Measurements from ENCODE around the gene ABCE1. TPM values are rescaled to one million over a fixed set of nuclear protein-coding genes. Genes with fewer than 3 reads are reported as not detected.

The ABCE1 gene
- total RNA-seq, 1 donor from 2014 or later = 47.1 TPM

DNA sequence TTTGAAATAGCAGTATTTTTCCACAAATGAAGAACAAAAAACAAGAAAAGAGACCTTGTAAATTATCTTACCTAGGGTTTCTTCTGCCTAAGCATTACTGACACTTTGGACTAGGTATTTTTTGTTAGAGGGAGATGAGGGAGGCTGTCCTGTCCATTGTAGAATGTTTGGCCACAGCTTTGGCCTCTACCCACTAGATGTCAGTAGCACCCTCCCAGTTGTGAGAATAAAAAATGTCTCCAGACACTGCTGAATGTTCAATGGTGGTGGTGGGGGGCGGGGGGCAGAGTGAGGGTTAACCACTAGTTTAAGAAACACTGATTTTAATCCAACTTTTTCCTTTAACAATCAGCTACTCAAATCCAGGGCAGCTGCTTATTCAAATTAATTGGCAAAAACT lies 56.5 kb downstream of the ABCE1 start:
- no peaks in the 10 kb centered on the region for H3K27me3 ChIP-seq
- H3K4me3 ChIP-seq = no peak overlapping the region
- H3K4me1 ChIP-seq = no peaks in the 10 kb centered on the region
- no peak overlapping the region for H3K27ac ChIP-seq
- intact Hi-C loops (cut with DNase I) = no loop called here
- TF ChIP-seq POLR2A (IDR thresholded peaks at IDR 0.05) (no peak), POLR2AphosphoS5 (IDR thresholded peaks at IDR 0.05; ENCODE audit: insufficient read depth in 1 of 2, low read depth in 1 of 2) (no peak)
- TF ChIP-seq, protein P1, sequence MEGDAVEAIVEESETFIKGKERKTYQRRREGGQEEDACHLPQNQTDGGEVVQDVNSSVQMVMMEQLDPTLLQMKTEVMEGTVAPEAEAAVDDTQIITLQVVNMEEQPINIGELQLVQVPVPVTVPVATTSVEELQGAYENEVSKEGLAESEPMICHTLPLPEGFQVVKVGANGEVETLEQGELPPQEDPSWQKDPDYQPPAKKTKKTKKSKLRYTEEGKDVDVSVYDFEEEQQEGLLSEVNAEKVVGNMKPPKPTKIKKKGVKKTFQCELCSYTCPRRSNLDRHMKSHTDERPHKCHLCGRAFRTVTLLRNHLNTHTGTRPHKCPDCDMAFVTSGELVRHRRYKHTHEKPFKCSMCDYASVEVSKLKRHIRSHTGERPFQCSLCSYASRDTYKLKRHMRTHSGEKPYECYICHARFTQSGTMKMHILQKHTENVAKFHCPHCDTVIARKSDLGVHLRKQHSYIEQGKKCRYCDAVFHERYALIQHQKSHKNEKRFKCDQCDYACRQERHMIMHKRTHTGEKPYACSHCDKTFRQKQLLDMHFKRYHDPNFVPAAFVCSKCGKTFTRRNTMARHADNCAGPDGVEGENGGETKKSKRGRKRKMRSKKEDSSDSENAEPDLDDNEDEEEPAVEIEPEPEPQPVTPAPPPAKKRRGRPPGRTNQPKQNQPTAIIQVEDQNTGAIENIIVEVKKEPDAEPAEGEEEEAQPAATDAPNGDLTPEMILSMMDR (IDR thresholded peaks at IDR 0.05) = no peak
- peaks cover 0 to 56% of the 10 kb centered on the region in 2 donors for H3K36me3 ChIP-seq
- H3K9me3 ChIP-seq = no peaks in the 10 kb centered on the region
- no peak for DNase-seq (ENCODE audit: extremely low spot score in 2 of 2)

DNA sequence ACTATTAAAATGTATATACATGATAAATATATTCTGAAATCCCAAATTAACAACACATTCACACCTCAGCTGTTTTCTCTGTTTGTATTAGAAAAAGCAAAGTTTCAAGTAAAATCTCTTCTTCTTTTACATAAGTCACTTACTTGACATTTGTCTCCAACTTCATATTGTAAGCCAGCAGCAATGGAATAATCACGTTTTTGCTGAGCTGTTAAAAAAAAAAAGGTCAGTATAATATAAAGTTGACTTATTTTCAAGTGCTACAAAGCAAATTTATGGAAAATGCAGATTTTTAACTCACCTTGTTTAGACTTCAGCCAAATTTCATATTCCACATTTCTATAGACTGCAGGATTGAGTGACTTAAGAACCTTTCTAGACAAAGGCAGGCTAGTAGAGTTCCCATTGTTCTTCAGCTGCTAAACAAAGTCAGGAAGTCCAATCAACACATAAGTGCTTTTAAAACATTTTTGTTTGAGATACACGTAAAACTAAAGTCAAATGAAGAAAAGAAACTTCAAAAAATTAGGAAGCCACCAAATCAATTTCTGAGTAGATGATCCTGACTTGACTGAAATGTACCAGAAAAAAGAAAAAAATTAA lies 57.3 kb downstream of the ABCE1 start:
- H3K27me3 ChIP-seq = no peaks in the 10 kb centered on the region
- H3K4me1 ChIP-seq = no peaks in the 10 kb centered on the region
- H3K36me3 ChIP-seq = peaks cover 0 to 50% of the 10 kb centered on the region in 2 donors
- H3K9me3 ChIP-seq = no peaks in the 10 kb centered on the region
- DNase-seq (ENCODE audit: extremely low spot score in 2 of 2) = no peak
- H3K27ac ChIP-seq = no peak overlapping the region
- no peak overlapping the region for H3K4me3 ChIP-seq
- intact Hi-C loops (cut with DNase I) = no loop called here
- TF ChIP-seq, protein P1 (IDR thresholded peaks at IDR 0.05) = no peak
- TF ChIP-seq POLR2AphosphoS5 (IDR thresholded peaks at IDR 0.05; ENCODE audit: insufficient read depth in 1 of 2, low read depth in 1 of 2) = no peak
- no peak for TF ChIP-seq POLR2A (IDR thresholded peaks at IDR 0.05)

DNA sequence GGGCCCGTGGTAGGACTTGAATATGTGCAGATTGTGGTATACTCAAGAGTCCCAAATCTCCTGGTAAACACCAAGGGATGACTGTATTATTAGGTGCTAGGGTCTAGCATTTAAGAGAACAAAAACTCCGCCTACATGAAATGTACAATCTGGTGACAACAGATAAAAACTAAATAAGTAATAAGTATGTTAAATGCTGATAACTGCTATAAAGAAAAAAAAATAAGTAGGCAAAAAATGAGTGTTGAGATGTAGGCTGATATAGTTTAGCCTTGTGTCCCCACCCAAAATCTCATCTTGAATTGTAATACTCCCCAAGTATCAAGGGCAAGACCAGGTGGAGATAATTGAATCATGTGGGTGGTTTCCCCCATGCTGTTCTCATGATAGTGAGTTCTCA lies 58.9 kb downstream of the ABCE1 start:
- H3K27ac ChIP-seq = no peak overlapping the region
- peaks cover 0 to 50% of the 10 kb centered on the region in 2 donors for H3K36me3 ChIP-seq

DNA sequence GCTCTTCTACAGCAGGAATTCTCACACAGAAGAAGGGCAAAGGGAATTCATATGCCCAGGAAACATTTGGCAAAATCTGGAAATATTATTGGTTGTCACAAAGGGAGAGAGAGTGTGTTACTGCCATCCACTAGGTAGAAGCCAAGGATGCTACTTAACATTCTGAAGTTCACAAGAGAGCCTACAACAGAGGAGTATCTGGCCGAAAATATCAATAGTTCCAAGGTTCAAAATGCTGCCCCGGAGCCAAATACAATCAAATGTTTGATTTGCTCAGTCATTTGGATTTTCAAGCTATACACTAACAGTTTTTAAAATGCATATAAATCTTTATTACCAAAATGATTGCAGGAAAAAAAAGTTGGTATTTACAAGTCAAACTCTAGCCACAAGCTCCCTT lies 63.4 kb downstream of the ABCE1 start:
- intact Hi-C loops (cut with DNase I) = no loop called here
- no peaks in the 10 kb centered on the region for H3K9me3 ChIP-seq
- H3K36me3 ChIP-seq = peaks cover 0 to 48% of the 10 kb centered on the region in 2 donors
- no peaks in the 10 kb centered on the region for H3K27me3 ChIP-seq
- no peak for DNase-seq (ENCODE audit: extremely low spot score in 2 of 2)
- no peak overlapping the region for H3K4me3 ChIP-seq
- no peak overlapping the region for H3K27ac ChIP-seq
- TF ChIP-seq POLR2A (IDR thresholded peaks at IDR 0.05) (no peak), POLR2AphosphoS5 (IDR thresholded peaks at IDR 0.05; ENCODE audit: insufficient read depth in 1 of 2, low read depth in 1 of 2) (no peak)
- TF ChIP-seq, protein P1 (IDR thresholded peaks at IDR 0.05) = no peak
- H3K4me1 ChIP-seq = no peaks in the 10 kb centered on the region

More for the DNA sequence above, 58.9 kb downstream of the ABCE1 start:
- no peak overlapping the region for H3K4me3 ChIP-seq
- H3K4me1 ChIP-seq = no peaks in the 10 kb centered on the region
- H3K9me3 ChIP-seq = no peaks in the 10 kb centered on the region
- H3K27me3 ChIP-seq = no peaks in the 10 kb centered on the region
- no peak for DNase-seq (ENCODE audit: extremely low spot score in 2 of 2)
- intact Hi-C loops (cut with DNase I) = no loop called here
- TF ChIP-seq, protein P1 (IDR thresholded peaks at IDR 0.05) = no peak
- TF ChIP-seq POLR2AphosphoS5 (IDR thresholded peaks at IDR 0.05; ENCODE audit: insufficient read depth in 1 of 2, low read depth in 1 of 2) (no peak), POLR2A (IDR thresholded peaks at IDR 0.05) (no peak)

DNA sequence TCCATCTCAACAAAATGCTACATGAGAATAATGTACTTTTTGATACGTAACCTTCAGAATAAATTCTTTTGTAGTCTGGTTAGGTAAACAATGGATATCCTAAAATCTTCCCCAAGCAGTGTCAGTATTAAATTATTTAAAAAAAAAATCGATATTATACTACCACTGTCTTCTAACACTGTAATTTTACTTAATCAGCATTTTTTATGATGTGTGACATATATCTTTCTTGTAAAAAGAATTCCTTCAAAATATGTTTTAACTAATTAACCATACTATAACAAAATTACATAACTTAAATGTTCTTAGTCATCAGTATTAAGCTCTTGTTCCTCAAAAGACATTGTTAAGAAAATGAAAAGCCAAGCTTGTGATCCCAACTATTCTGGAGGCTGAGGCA lies 69.8 kb downstream of the ABCE1 start:
- no peak for DNase-seq (ENCODE audit: extremely low spot score in 2 of 2)
- no peaks in the 10 kb centered on the region for H3K9me3 ChIP-seq
- intact Hi-C loops (cut with DNase I) = no loop called here
- no peak overlapping the region for H3K27ac ChIP-seq
- no peaks in the 10 kb centered on the region for H3K27me3 ChIP-seq
- H3K4me1 ChIP-seq = peaks cover 5% of the 10 kb centered on the region
- no peak overlapping the region for H3K4me3 ChIP-seq
- TF ChIP-seq, protein P1 (IDR thresholded peaks at IDR 0.05) = no peak
- H3K36me3 ChIP-seq = peaks cover 0 to 27% of the 10 kb centered on the region in 2 donors
